NOMO-1 treated with dmso at 0.1 percent for 144 hours (cell line): Measurements from ENCODE around the gene GNAO1.

ENCODE experiments used
- DNase-seq: peaks from one replicate; lab custom pipeline; 2025; ENCODE audit not compliant: unreplicated experiment; lab: John Stamatoyannopoulos, UW

Gene GNAO1

GRCh38 chr16:56234737-56235136 lies 43.4 kb downstream of the GNAO1 start:
- no peak for DNase-seq

DNA sequence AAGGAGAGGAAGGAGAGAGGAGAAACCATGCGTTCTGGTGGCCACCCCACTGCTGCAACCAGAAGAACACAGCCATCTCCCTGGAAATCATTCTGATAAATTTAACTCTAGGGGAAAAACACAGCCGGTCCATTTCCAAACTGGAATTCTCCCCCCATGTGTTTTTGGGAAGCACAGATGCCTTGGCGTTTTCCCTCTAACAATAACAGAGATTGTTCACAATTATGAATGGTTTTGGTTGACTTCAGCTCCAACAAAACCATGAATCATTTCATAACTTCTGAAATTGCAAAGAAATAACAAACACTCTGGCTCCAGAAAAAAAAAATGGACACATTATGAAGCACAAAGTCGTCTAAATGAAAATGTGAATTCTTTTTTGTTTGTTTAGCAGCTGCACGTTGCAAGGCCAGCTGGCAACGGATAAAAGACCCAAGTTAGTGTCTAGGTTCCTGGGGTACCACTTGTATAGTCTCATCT lies 46.2 kb downstream of the GNAO1 start:
- DNase-seq = no peak

GRCh38 chr16:56238188-56238587 lies 46.9 kb downstream of the GNAO1 start:
- no peak for DNase-seq

GRCh38 chr16:56241596-56241995 lies 50.3 kb downstream of the GNAO1 start:
- DNase-seq = no peak

GRCh38 chr16:56242740-56243139 lies 51.5 kb downstream of the GNAO1 start:
- DNase-seq = no peak

GRCh38 chr16:56244612-56245011 lies 53.3 kb downstream of the GNAO1 start:
- DNase-seq = no peak

DNA sequence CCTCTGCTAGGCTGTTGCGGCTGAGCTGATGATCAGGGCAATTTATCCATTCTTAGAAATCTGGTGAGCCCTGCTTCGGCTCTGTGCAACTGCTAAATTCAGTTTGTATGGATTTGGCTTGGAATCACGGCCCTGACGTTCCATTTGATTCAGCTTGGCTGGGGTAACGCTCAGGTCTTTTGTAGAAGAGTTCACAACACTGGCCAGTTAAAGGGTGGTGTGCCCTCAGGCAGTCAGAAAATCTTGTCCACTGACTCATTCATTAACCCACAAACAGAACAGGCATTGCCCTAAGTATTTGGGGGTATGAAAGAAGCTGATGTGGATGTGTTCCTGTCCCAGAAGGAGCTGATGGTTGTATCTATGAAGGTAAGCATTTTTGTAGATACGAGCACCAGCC lies 53.9 kb downstream of the GNAO1 start:
- DNase-seq = no peak

GRCh38 chr16:56246051-56246817 lies 54.9 kb downstream of the GNAO1 start:
- no peak for DNase-seq

- no peak for DNase-seq
Measured at GRCh38 chr16:56247018-56247417, 55.7 kb downstream of the GNAO1 start.

DNA sequence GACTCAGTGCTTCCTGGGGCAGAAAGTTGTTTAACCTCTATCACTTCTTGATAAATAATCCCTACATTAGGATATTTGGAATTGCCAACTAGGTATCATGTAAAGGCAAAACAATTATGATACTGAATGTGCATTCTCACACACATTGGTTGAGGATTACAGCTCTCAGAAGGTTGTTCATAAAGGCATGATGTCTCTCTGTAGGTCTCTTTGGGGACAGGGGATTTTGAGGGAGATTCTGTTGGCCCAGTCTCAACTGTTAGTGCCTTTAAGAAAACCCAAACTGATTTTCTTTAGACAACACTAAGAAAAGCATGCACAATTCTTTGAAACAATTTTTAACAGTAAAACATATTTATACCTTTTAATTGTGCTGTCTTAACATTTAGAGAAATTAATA lies 56.5 kb downstream of the GNAO1 start:
- no peak for DNase-seq

DNA sequence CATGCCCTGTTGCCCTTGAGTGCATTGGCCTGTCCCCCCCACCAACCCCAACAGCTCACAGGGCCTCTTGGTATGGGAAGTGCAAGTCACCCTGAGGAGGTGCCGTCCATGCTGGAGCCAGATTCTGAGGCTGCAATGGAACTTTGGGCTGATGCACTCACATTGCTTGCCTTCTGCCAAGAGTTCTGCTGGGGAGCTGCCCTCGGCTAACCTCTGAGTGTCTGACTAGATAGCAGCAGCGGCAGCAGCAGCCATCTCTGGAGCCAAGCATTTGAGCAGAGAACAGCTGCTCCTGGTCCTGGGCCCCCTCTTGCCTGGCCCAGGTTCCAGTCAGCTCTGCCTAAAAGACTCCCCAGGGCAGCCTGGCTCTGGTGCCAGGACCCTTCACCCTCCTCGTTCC lies 61.5 kb downstream of the GNAO1 start:
- DNase-seq = no peak

- DNase-seq = no peak
Measured at GRCh38 chr16:56255904-56256303, 64.6 kb downstream of the GNAO1 start.

DNA sequence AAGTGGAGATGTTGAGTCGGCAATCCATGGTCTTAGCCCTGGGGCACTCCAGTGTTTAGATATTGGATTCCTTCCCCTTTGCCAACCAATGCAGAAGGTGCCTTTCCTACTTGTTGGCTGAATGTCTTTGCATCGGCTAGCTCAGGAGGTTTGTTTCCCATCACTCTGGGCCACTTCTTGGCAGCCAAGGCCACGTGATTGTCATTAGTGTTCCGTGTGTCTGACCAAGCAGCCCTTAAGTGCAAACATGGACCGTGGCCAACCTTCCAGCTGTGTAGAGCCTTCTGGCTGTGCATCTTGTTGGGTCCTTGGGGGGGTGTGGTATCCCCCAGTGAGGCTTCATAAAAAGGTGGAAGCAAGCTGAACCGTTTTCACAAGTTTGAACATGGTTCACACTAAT lies 66.0 kb downstream of the GNAO1 start:
- no peak for DNase-seq

- no peak for DNase-seq
Measured at GRCh38 chr16:56257666-56258342, 66.5 kb downstream of the GNAO1 start.

DNA sequence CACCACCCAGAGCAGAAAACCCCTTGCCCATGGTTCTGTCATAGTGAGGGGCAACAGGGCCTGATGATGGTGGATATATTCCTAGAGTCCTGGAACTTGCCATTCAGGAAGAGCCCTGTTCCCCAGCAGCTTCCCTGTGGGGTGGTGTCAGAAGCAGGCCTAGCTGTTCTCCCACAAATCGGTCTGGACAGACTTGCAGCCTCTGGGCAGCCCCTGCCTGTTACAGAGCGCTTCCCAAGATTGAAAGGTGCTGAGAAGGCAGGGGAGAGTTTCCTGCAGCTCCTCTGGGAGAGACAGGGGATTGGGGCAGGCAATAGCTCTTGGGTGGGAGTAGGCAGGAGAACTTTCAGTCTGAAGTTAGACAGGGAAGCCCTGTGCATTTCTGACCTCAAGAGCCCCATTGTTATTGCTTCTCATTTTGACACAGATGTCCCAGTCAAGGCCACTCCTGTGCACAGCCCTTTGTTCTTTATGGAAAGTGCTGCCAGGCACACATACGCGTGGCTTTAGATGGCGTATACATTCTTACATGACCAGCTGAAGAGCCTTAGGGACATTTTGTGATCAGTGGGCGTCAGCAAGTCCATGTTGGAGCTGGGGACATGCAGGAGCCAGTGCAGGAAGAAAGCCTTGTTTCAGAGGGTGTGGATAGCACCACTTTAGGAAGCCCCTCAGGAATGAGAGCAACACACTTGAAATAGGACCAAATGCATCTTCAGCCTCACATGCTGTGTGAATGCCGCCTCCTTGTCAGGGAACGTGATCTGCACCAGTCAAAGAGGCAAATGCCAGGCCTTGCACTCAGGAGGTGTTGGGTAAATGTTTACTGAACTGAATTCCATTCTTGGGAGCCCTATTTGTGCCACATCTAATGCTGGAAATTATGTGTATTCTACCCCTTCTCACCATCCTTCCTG lies 67.5 kb downstream of the GNAO1 start:
- no peak for DNase-seq

DNA sequence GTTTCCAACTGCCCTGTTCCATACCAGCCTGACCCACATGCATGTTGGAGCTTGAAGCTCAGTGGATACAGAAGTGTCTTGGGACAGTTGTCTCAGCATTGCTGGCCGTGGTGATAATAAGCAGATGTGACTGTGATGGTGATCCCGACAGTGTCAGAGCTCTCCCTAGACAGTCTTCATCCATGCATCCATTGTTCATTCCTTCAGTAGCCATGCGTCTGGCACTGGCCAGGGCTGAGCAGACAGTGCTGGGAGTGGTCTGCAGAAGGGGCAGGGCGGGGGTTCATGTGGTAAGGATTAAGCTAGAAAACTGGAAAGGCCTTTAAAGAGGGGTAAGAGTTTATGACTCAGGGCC lies 68.1 kb downstream of the GNAO1 start:
- no peak for DNase-seq

- DNase-seq = no peak
Measured at GRCh38 chr16:56260378-56261160, 69.3 kb downstream of the GNAO1 start.

- DNase-seq = no peak
Measured at GRCh38 chr16:56261656-56262055, 70.4 kb downstream of the GNAO1 start.

GRCh38 chr16:56262148-56262547 lies 70.9 kb downstream of the GNAO1 start:
- DNase-seq = no peak

GRCh38 chr16:56262551-56263245 lies 71.4 kb downstream of the GNAO1 start:
- no peak for DNase-seq
